ENCODE results near the gene IL20RB. TPM values are rescaled to one million over a fixed set of nuclear protein-coding genes. Genes with fewer than 3 reads are reported as not detected.

IL20RB gene
- total RNA-seq, 1 donor from 2014 or later = 0.44 TPM

DNA sequence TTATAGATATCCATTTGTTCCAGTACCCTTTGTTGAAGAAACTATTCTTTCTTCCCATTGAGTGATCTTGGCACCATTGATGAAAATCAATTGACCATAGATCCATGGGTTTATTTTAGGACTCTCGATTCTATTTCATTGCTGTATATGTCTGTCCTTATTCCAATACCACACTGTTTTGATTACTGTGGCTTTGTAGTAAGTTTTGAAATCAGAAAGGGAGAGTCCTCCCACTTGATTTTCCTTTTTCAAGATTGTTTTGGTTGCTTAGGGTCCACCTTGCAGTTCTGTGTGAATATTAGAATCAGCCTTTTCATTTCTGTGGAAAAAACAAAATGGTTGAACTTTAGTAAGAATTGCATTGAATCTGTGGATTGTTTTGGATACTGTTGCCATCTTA is 20.6 kb upstream of the IL20RB start:
- intact Hi-C loops (cut with micrococcal nuclease) = loop anchor here (10.0 kb wide), 1 partner anchor 72 kb away; the partner anchor contains the start of gene NCK1
- H3K27ac ChIP-seq (replicated peaks) = no peak overlapping the region
- DNase-seq = no peak

DNA sequence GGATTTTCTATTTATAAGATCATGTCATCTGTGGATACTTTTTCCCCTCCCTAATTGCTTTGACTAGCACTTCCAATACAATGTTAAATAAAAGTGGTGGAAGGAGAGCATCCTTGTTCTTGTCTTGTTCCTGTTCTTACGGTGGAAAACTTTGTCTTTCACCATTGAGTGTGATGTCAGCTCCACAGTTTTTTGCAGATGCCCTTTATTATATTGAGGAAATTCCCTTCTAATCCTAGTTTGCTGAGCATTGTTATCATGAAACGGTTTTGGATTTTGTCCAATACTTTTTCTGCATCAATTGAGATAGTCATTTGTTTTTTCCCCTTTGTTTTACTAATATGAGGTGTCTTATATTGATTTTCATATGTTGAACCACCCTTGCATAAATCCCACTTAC is 19.9 kb upstream of the IL20RB start:
- Histone ChIP-seq H3K27ac (replicated peaks) (no peak overlapping the region), H3K4me1 (peaks cover 56% of the 10 kb centered on the region)
- intact Hi-C loops (cut with micrococcal nuclease) = loop anchor here (10.0 kb wide), 1 partner anchor 73 kb away; the partner anchor contains the start of gene NCK1

More for the DNA sequence above, 20.6 kb upstream of the IL20RB start:
- H3K27me3 ChIP-seq (ENCODE audit: low read depth) = no peaks in the 10 kb centered on the region
- H3K36me3 ChIP-seq = peaks cover 21% of the 10 kb centered on the region
- no peak for TF ChIP-seq CTCF (IDR thresholded peaks at IDR 0.05; ENCODE audit: borderline replicate concordance)
- no peak overlapping the region for H3K4me3 ChIP-seq
- peaks cover 56% of the 10 kb centered on the region for H3K4me1 ChIP-seq
- peaks cover 6% of the 10 kb centered on the region for H3K9me3 ChIP-seq (replicated peaks)

DNA sequence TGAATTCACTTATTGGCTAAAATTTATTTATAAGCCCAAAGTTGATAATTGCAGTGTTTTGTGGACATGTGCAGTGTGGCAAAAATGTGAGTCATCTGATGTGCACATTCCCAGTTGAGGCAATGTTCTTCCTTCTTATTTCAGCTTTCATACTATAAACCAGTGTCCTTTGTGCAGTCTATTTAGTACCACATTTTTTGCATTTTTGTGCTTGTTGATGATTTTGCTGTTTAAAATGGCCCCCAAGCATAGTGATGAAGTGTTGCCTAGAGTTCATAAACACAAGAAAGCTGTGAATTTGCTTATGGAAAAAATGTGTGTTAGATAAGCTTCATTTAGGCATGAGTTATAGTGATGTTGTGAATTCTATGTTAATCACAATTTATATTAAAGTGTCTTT is 19.4 kb upstream of the IL20RB start:
- intact Hi-C loops (cut with micrococcal nuclease) = loop anchor here (10.0 kb wide), 1 partner anchor 74 kb away; the partner anchor contains the start of gene NCK1
- DNase-seq = no peak
- Histone ChIP-seq H3K9me3 (replicated peaks) (peaks cover 6% of the 10 kb centered on the region), H3K27me3 (ENCODE audit: low read depth) (no peaks in the 10 kb centered on the region), H3K36me3 (peaks cover 21% of the 10 kb centered on the region), H3K27ac (replicated peaks) (no peak overlapping the region), H3K4me1 (peaks cover 56% of the 10 kb centered on the region), H3K4me3 (no peak overlapping the region)
- no peak for TF ChIP-seq CTCF (IDR thresholded peaks at IDR 0.05; ENCODE audit: borderline replicate concordance)

More for the DNA sequence above, 19.9 kb upstream of the IL20RB start:
- H3K27me3 ChIP-seq (ENCODE audit: low read depth) = no peaks in the 10 kb centered on the region
- no peak for DNase-seq
- peaks cover 21% of the 10 kb centered on the region for H3K36me3 ChIP-seq
- peaks cover 6% of the 10 kb centered on the region for H3K9me3 ChIP-seq (replicated peaks)
- H3K4me3 ChIP-seq = no peak overlapping the region
- no peak for TF ChIP-seq CTCF (IDR thresholded peaks at IDR 0.05; ENCODE audit: borderline replicate concordance)

GRCh38 chr3:136939489-136939888 is 18.3 kb upstream of the IL20RB start:
- Histone ChIP-seq H3K4me3 (no peak overlapping the region), H3K36me3 (peaks cover 12% of the 10 kb centered on the region), H3K9me3 (replicated peaks) (peaks cover 6% of the 10 kb centered on the region), H3K27ac (replicated peaks) (no peak overlapping the region), H3K27me3 (ENCODE audit: low read depth) (no peaks in the 10 kb centered on the region), H3K4me1 (peaks cover 62% of the 10 kb centered on the region)
- intact Hi-C loops (cut with micrococcal nuclease) = loop anchor here (10.0 kb wide), 1 partner anchor 75 kb away; the partner anchor contains the start of gene NCK1
- TF ChIP-seq CTCF (IDR thresholded peaks at IDR 0.05; ENCODE audit: borderline replicate concordance) = no peak
- no peak for DNase-seq

DNA sequence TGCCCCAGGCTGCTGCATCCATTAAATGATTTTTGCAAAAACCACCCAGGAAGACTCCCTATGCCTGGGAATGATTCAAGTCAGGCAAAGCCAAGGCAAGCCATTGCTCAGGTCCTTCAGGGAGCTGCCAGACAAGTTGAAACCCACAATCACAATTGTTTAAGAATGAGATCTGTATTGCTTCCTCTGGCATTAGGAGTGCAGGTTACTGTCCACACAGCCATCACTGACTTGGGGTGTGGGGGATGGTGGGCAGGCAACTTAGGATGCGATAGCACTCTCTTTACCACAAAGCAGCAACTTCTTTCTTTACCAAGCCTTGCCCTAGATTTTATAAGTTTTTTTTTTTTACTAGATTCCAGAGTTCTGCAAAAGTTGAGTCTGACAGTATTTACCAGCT is 15.0 kb upstream of the IL20RB start:
- no peak for TF ChIP-seq CTCF (IDR thresholded peaks at IDR 0.05; ENCODE audit: borderline replicate concordance)
- Histone ChIP-seq H3K4me1 (peaks cover 73% of the 10 kb centered on the region), H3K9me3 (replicated peaks) (no peaks in the 10 kb centered on the region), H3K27ac (replicated peaks) (peak overlapping the region; percentile 28), H3K27me3 (ENCODE audit: low read depth) (no peaks in the 10 kb centered on the region), H3K36me3 (peaks cover 15% of the 10 kb centered on the region), H3K4me3 (no peak overlapping the region)
- intact Hi-C loops (cut with micrococcal nuclease) = no loop called here
- DNase-seq = no peak

Measured in left ventricle myocardium inferior (tissue), 1 donor.